K562 (cell line): ENCODE results near the gene EGLN1. TPM values are rescaled to one million over a fixed set of nuclear protein-coding genes. Genes with fewer than 3 reads are reported as not detected.
A peak's percentile ranks its signal among the peaks of the same experiment; 100 is the strongest.

ENCODE experiments used
- ATAC-seq: fragments of 200-7000 bp; cut with Tn5 transposase; 3 replicates; pipeline ENCODE4 v1.9.1; 2020; ENCODE audit warnings: moderate library complexity
- BruUV-seq: library from RNA; stranded (reverse); fragments of 400-500 nt; replicated peaks from 2 replicates; lab custom pipeline; 2021; lab: Mats Ljungman, UMichigan
- CTCF ChIA-PET: fragments of 300-600 bp; formaldehyde crosslinking; extraction: SDS; loops from one replicate; lab custom pipeline; 2021; ENCODE audit warnings: low intra/inter-chr PET ratio; lab: Yijun Ruan, JAX
- POLR2A ChIA-PET: fragments of 300-600, 350-650 bp; sonication (Branson Sonifier 250); formaldehyde crosslinking; extraction: SDS; loops from one replicate; lab custom pipeline; 2021; ENCODE audit warnings: antibody characterized with exemption, inconsistent platforms; lab: Yijun Ruan, JAX
- DNase-seq, 4 experiments: peaks; one replicate each; pipeline versions ENCODE4 v3.0.0 to v3.0.0-alpha.2; 2011 to 2018; ENCODE audit warnings: low spot score in 3 of 4, mixed read lengths in 3 of 4; ENCODE audit errors: extremely low read depth in 1 of 4
- FAIRE-seq: peaks from 2 replicates; lab custom pipeline; 2011; peaks lifted over from hg19 to GRCh38; lab: Jason Lieb, UNC
- H2AFZ ChIP-seq: 2 replicates; pipeline ENCODE4 v1.6.0; 2011; ENCODE audit warnings: low read depth, low read length, control low read depth, inconsistent platforms
- H3K27ac ChIP-seq: fragments of 200-600 bp; 3 replicates; pipeline ENCODE4 v1.8.0; 2011; ENCODE audit warnings: low read depth, mild to moderate bottlenecking, control low read depth, inconsistent platforms, low read length, moderate library complexity, mixed read lengths; ENCODE audit errors: extremely low read depth
- H3K27me3 ChIP-seq, 2 experiments: fragments of 300-600 bp in 1 of 2; 2 replicates in 1 of 2; 3 replicates in 1 of 2; pipeline versions ENCODE4 v1.6.0 to v1.8.0; 2011; ENCODE audit warnings: inconsistent platforms in 2 of 2, low read length in 2 of 2, mild to moderate bottlenecking in 1 of 2, mixed read lengths in 1 of 2, moderate library complexity in 1 of 2; ENCODE audit not compliant: control insufficient read depth in 2 of 2, insufficient read depth in 2 of 2
- H3K36me3 ChIP-seq: fragments of 300-600 bp; 3 replicates; pipeline ENCODE4 v1.8.0; 2011; ENCODE audit warnings: mild to moderate bottlenecking, low read length, inconsistent platforms; ENCODE audit not compliant: control insufficient read depth, insufficient read depth
- H3K4me1 ChIP-seq, 2 experiments: fragments of 200-600 bp in 1 of 2; replicated peaks in 1 of 2; 2 replicates in 1 of 2; 3 replicates in 1 of 2; pipeline versions ENCODE4 v1.5.1 to v1.8.0; 2011; ENCODE audit warnings: inconsistent platforms in 2 of 2, low read length in 2 of 2, mild to moderate bottlenecking in 1 of 2, mixed read lengths in 1 of 2, moderate library complexity in 1 of 2; ENCODE audit not compliant: control insufficient read depth in 2 of 2, insufficient read depth in 2 of 2
- H3K4me2 ChIP-seq: 2 replicates; pipeline ENCODE4 v1.6.1; 2011; ENCODE audit warnings: low read length, control low read depth, inconsistent platforms, mixed read lengths; ENCODE audit not compliant: insufficient read depth
- H3K4me3 ChIP-seq: fragments of 200-600 bp; sonication (generic), shearing (Covaris generic); 2 replicates; pipeline ENCODE4 v1.5.1; 2016; ENCODE audit warnings: control low read depth, inconsistent platforms
- H3K79me2 ChIP-seq: fragments of 200-600 bp; 3 replicates; pipeline ENCODE4 v1.8.0; 2011; ENCODE audit warnings: low read length, inconsistent platforms; ENCODE audit not compliant: control insufficient read depth, insufficient read depth
- H3K9ac ChIP-seq, 2 experiments: 2 replicates each; pipeline versions ENCODE4 v1.6.0 to v1.6.1; 2011; ENCODE audit warnings: low read depth in 2 of 2, low read length in 2 of 2, control low read depth in 1 of 2, inconsistent platforms in 1 of 2, mild to moderate bottlenecking in 1 of 2, mixed read lengths in 1 of 2; ENCODE audit not compliant: insufficient read depth in 1 of 2
- H3K9me1 ChIP-seq: one replicate; pipeline ENCODE4 v1.6.0; 2011; ENCODE audit warnings: inconsistent platforms, mild to moderate bottlenecking, low read length, moderate library complexity; ENCODE audit not compliant: control insufficient read depth, insufficient read depth
- H3K9me3 ChIP-seq: replicated peaks from 2 replicates; pipeline ENCODE4 v1.5.1; 2011; ENCODE audit warnings: low read depth, low read length, inconsistent platforms; ENCODE audit not compliant: control insufficient read depth, insufficient read depth
- H4K20me1 ChIP-seq: replicated peaks from 2 replicates; pipeline ENCODE4 v1.6.1; 2011; ENCODE audit warnings: low read length, inconsistent platforms, mixed read lengths; ENCODE audit not compliant: control insufficient read depth, insufficient read depth
- BRF1 ChIP-seq: IDR thresholded peaks from 3 replicates; pipeline ENCODE4 v1.6.1; 2011; ENCODE audit warnings: borderline replicate concordance, mild to moderate bottlenecking; ENCODE audit not compliant: insufficient read length; ENCODE audit errors: extremely low read depth
- ESRRA ChIP-seq: fragments of 450-650 bp; IDR thresholded peaks from 2 replicates; pipeline ENCODE4 v1.6.1; 2014; ENCODE audit warnings: low read depth, mild to moderate bottlenecking, moderate library complexity, borderline replicate concordance
- L3MBTL2 ChIP-seq: fragments of 450-650 bp; IDR thresholded peaks from 2 replicates; pipeline ENCODE4 v1.6.1; 2016; ENCODE audit warnings: mild to moderate bottlenecking, moderate library complexity
- NR4A1 ChIP-seq, 2 experiments: fragments of 250-450 bp in 1 of 2; fragments of 450-650 bp in 1 of 2; sonication (Bioruptor Pico) in 1 of 2; IDR thresholded peaks; 2 replicates each; pipeline versions ENCODE4 v1.4.0 to v1.6.1; 2016 to 2020; ENCODE audit warnings: mild to moderate bottlenecking in 2 of 2, missing compliant biosample characterization in 1 of 2, missing genetic modification characterization in 1 of 2, moderate library complexity in 1 of 2
- PRDM10 ChIP-seq: fragments of 450-650 bp; IDR thresholded peaks from 2 replicates; pipeline ENCODE4 v1.6.1; 2018; ENCODE audit not compliant: partially characterized antibody
- ZNF274 ChIP-seq: IDR thresholded peaks from 2 replicates; pipeline ENCODE4 v1.6.1; 2011; ENCODE audit warnings: low read depth, mild to moderate bottlenecking, low read length, moderate library complexity, borderline replicate concordance
- ZNF717 ChIP-seq: fragments of 250-450 bp; sonication (Bioruptor Pico); IDR thresholded peaks from 2 replicates; pipeline ENCODE4 v1.5.0; 2021
- ZNF778 ChIP-seq: fragments of 450-650 bp; formaldehyde crosslinking; IDR thresholded peaks from 2 replicates; pipeline ENCODE4 v1.4.0; 2020; ENCODE audit warnings: mild to moderate bottlenecking, moderate library complexity
- WGBS: fragments of 100-300 bp; shearing (Covaris generic); methylation state at CpG from one replicate; pipeline ENCODE4 v1.1.6; 2016; ENCODE audit warnings: low coverage, mixed read lengths; ENCODE audit not compliant: insufficient coverage; ENCODE audit errors: missing lambda C conversion rate; 5-methylcytosine and 5-hydroxymethylcytosine counted together
- in situ Hi-C: fragments of 300-500 bp; cut with MboI; formaldehyde crosslinking; loops from 4 replicates; pipeline ENCODE4 v1.15.0; 2018; ENCODE audit warnings: inconsistent platforms, mixed read lengths
- intact Hi-C: fragments of 100-400 bp; cut with micrococcal nuclease; formaldehyde crosslinking; loops from 2 replicates; pipeline ENCODE4 v1.14.2; 2022
- polyA plus RNA-seq, 8 experiments: library from polyadenylated mRNA; depleted of rRNA in 4 of 8; stranded (reverse) in 5 of 8; unstranded in 3 of 8; fragments of >200 nt; fragmentation: Nextera tagmentation in 2 of 8; fragmentation: Illumina TruSeq in 1 of 8; extraction: Ambion mirVana in 2 of 8; extraction: Trizol in 1 of 8; gene quantifications; 2 replicates each; pipeline versions ENCODE4 v1.2.1 to v1.2.3, GENCODE V29; 2011 to 2014; ENCODE audit warnings: inconsistent platforms in 1 of 8, missing spikeins in 1 of 8
- total RNA-seq, 7 experiments: library from RNA; depleted of rRNA in 6 of 7; stranded (reverse); fragments of >200 nt in 6 of 7; fragmentation: Illumina TruSeq in 2 of 7; extraction: Trizol in 2 of 7; gene quantifications; 2 replicates each; pipeline versions ENCODE4 v1.2.1 to v1.2.3, GENCODE V29; 2011 to 2021; ENCODE audit warnings: low replicate concordance in 1 of 7
- TF ChIP-seq, protein P1 (sequence below): fragments of 250-450 bp; sonication (Bioruptor Pico); IDR thresholded peaks from 2 replicates; pipeline ENCODE4 v1.5.0; 2022; ENCODE audit warnings: mild to moderate bottlenecking

EGLN1 gene
- total and polyA plus RNA-seq, 9 of the 15 experiments (the other 6 are each of a cell fraction or from before 2014, with no cell fraction given) = 5.2 to 54.3 (median 24.6) TPM

GRCh38 chr1:231353086-231353485, 69.0 kb downstream of the EGLN1 start:
- WGBS = 51% methylated on average over 2 of the region's 2 CpGs
- in situ Hi-C loops (no loop called here), intact Hi-C loops (no loop called here)
- Histone ChIP-seq H3K4me1 (peaks cover 0 to 20% of the 10 kb centered on the region in 2 experiments; a peak in 3 of 5 replicates), H4K20me1 (0 out of 2 replicates have a peak, but pooled peaks cover 1% of the 10 kb centered on the region), H3K4me2 (no peak overlapping the region), H3K27ac (no peak overlapping the region), H3K27me3 (no peaks in the 10 kb centered on the region), H3K4me3 (no peak overlapping the region), H3K79me2 (no peaks in the 10 kb centered on the region; the same call in 2 of the 3 replicates), H3K36me3 (peaks cover 54% of the 10 kb centered on the region), H2AFZ (no peak overlapping the region), H3K9me3 (no peaks in the 10 kb centered on the region), H3K9ac (no peak overlapping the region), H3K9me1 (no peaks in the 10 kb centered on the region)
- FAIRE-seq (no peak), DNase-seq (no peak), ATAC-seq (no peak)
- TF ChIP-seq BRF1 (no peak), ZNF778 (CRISPR knock-in tag) (no peak), ESRRA (no peak), ZNF717 (CRISPR knock-in tag) (no peak), NR4A1 (CRISPR knock-in tag; IDR thresholded peaks at IDR 0.05) (no peak), NR4A1 (tag; IDR thresholded peaks at IDR 0.05) (no peak), ZNF274 (no peak), PRDM10 (no peak), L3MBTL2 (no peak)
- TF ChIP-seq, protein P1, sequence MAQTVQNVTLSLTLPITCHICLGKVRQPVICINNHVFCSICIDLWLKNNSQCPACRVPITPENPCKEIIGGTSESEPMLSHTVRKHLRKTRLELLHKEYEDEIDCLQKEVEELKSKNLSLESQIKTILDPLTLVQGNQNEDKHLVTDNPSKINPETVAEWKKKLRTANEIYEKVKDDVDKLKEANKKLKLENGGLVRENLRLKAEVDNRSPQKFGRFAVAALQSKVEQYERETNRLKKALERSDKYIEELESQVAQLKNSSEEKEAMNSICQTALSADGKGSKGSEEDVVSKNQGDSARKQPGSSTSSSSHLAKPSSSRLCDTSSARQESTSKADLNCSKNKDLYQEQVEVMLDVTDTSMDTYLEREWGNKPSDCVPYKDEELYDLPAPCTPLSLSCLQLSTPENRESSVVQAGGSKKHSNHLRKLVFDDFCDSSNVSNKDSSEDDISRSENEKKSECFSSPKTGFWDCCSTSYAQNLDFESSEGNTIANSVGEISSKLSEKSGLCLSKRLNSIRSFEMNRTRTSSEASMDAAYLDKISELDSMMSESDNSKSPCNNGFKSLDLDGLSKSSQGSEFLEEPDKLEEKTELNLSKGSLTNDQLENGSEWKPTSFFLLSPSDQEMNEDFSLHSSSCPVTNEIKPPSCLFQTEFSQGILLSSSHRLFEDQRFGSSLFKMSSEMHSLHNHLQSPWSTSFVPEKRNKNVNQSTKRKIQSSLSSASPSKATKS (CRISPR knock-in tag) = no peak
- TSS peak; percentile 20 for BruUV-seq
- CTCF ChIA-PET = no interaction called here
- POLR2A ChIA-PET = no interaction called here
